Keratinocyte (primary cell): ENCODE results near the gene HES7. TPM values are rescaled to one million over a fixed set of nuclear protein-coding genes. Genes with fewer than 3 reads are reported as not detected.

Experiments
- DNase-seq: peaks from one replicate; pipeline ENCODE4 v3.0.0-alpha.2; 2011; ENCODE audit warnings: low read depth, missing footprints, low spot score
- FAIRE-seq: peaks from 2 replicates; lab custom pipeline; 2011; peaks lifted over from hg19 to GRCh38; lab: Jason Lieb, UNC
- H2AFZ ChIP-seq: 2 replicates; pipeline ENCODE4 v1.6.0; 2012; ENCODE audit warnings: low read length, control low read depth, inconsistent platforms; ENCODE audit not compliant: control insufficient read depth
- H3K27ac ChIP-seq: 2 replicates; pipeline ENCODE4 v1.5.1; 2011; ENCODE audit warnings: low read length; ENCODE audit not compliant: control insufficient read depth, insufficient read depth
- H3K27me3 ChIP-seq: 3 replicates; pipeline ENCODE4 v1.6.0; 2011; ENCODE audit warnings: low read length; ENCODE audit not compliant: control insufficient read depth, insufficient read depth; ENCODE audit errors: extremely low read depth
- H3K36me3 ChIP-seq, 2 experiments: 2 replicates in 1 of 2; 3 replicates in 1 of 2; pipeline ENCODE4 v1.5.1; 2011; ENCODE audit warnings: low read length in 2 of 2, mild to moderate bottlenecking in 1 of 2; ENCODE audit not compliant: control insufficient read depth in 2 of 2, insufficient read depth in 2 of 2; ENCODE audit errors: extremely low read depth in 1 of 2
- H3K4me1 ChIP-seq: 3 replicates; pipeline ENCODE4 v1.5.1; 2011; ENCODE audit warnings: low read length; ENCODE audit not compliant: control insufficient read depth, insufficient read depth; ENCODE audit errors: extremely low read depth
- H3K4me2 ChIP-seq: 3 replicates; pipeline ENCODE4 v1.6.0; 2011; ENCODE audit warnings: low read depth, low read length; ENCODE audit not compliant: control insufficient read depth, insufficient read depth; ENCODE audit errors: extremely low read depth
- H3K4me3 ChIP-seq, 3 experiments: fragments of 200-600 bp in 1 of 3; sonication (generic) in 1 of 3; 2 replicates in 2 of 3; 3 replicates in 1 of 3; pipeline ENCODE4 v1.5.1; 2011 to 2016; ENCODE audit warnings: low read length in 3 of 3, mild to moderate bottlenecking in 3 of 3, control low read depth in 2 of 3, inconsistent platforms in 1 of 3, low read depth in 1 of 3, mixed read lengths in 1 of 3, mixed run types in 1 of 3, moderate library complexity in 1 of 3; ENCODE audit not compliant: control insufficient read depth in 2 of 3, insufficient read depth in 2 of 3; ENCODE audit errors: extremely low read depth in 1 of 3
- H3K79me2 ChIP-seq: 2 replicates; pipeline ENCODE4 v1.6.0; 2012; ENCODE audit warnings: low read length; ENCODE audit not compliant: control insufficient read depth, insufficient read depth
- H3K9ac ChIP-seq: 3 replicates; pipeline ENCODE4 v1.6.0; 2011; ENCODE audit warnings: low read length; ENCODE audit not compliant: control insufficient read depth, insufficient read depth; ENCODE audit errors: extremely low read depth
- H3K9me1 ChIP-seq: 3 replicates; pipeline ENCODE4 v1.6.0; 2011; ENCODE audit warnings: low read length; ENCODE audit not compliant: control insufficient read depth, insufficient read depth; ENCODE audit errors: extremely low read depth
- H3K9me3 ChIP-seq: 2 replicates; pipeline ENCODE4 v1.5.1; 2012; ENCODE audit warnings: low read depth, low read length; ENCODE audit not compliant: control insufficient read depth
- H4K20me1 ChIP-seq: 3 replicates; pipeline ENCODE4 v1.6.0; 2011; ENCODE audit warnings: low read length; ENCODE audit not compliant: control insufficient read depth, insufficient read depth; ENCODE audit errors: extremely low read depth
- CTCF ChIP-seq, 3 experiments: IDR thresholded peaks in 1 of 3; conservative IDR thresholded peaks in 1 of 3; optimal IDR thresholded peaks in 1 of 3; 2 replicates in 2 of 3; 3 replicates in 1 of 3; pipeline versions ENCODE3 to v1.5.1; 2011; ENCODE audit warnings: low read length in 3 of 3, mild to moderate bottlenecking in 3 of 3, moderate library complexity in 2 of 3, control low read depth in 1 of 3, inconsistent platforms in 1 of 3; ENCODE audit not compliant: insufficient read depth in 2 of 3; ENCODE audit errors: extremely low read depth in 1 of 3
- EZH2 ChIP-seq: IDR thresholded peaks from one replicate; pipeline ENCODE4 v1.6.1; 2012; ENCODE audit warnings: inconsistent platforms, mild to moderate bottlenecking, low read length, moderate library complexity
- dilution Hi-C: fragments of 300-500 bp; cut with MboI; formaldehyde crosslinking; loops from one replicate; pipeline ENCODE4 v1.7.0; 2020; ENCODE audit warnings: low sequenced_read_pairs; ENCODE audit not compliant: extremely low pct_ligation_motif_present
- polyA plus RNA-seq, 5 experiments: library from polyadenylated mRNA; depleted of rRNA in 3 of 5; stranded (reverse) in 3 of 5; stranded (forward) in 1 of 5; unstranded in 1 of 5; fragments of >200 nt; gene quantifications; 1 replicate in 1 of 5; 2 replicates in 3 of 5; 3 replicates in 1 of 5; pipeline versions ENCODE4 v1.2.1 to v1.2.3, GENCODE V29; 2011 to 2012; ENCODE audit warnings: missing spikeins in 2 of 5, low read depth in 1 of 5, low replicate concordance in 1 of 5

HES7 gene
- polyA plus RNA-seq, 1 donor (not counting 4 experiments of a cell fraction or from before 2014, with no cell fraction given) = 0.33 TPM

GRCh38 chr17:8146381-8147140, 22.7 kb upstream of the HES7 start:
- Histone ChIP-seq H3K9me3 (no peaks in the 10 kb centered on the region), H4K20me1 (peaks cover 17% of the 10 kb centered on the region), H3K4me1 (peaks cover 9% of the 10 kb centered on the region), H3K4me2 (no peak overlapping the region), H3K36me3 (peaks cover 66 to 75% of the 10 kb centered on the region in 2 experiments), H3K4me3 (no peak overlapping the region), H3K27me3 (no peaks in the 10 kb centered on the region), H2AFZ (no peak overlapping the region), H3K9ac (no peak overlapping the region), H3K9me1 (peaks cover 4% of the 10 kb centered on the region), H3K27ac (no peak overlapping the region), H3K79me2 (peaks cover 22% of the 10 kb centered on the region)
- dilution Hi-C loops = no loop called here
- no peak for DNase-seq
- TF ChIP-seq CTCF (optimal IDR thresholded peaks at IDR 0.05 in 1 of 3, IDR thresholded peaks at IDR 0.05 in 1 of 3, conservative IDR thresholded peaks at IDR 0.05 in 1 of 3; ENCODE audit: extremely low read depth in 1 of 3, insufficient read depth in 2 of 3, low read length in 3 of 3) = no peak
- no peak for TF ChIP-seq EZH2
- FAIRE-seq = no peak

GRCh38 chr17:8145811-8146210, 21.9 kb upstream of the HES7 start:
- no peaks in the 10 kb centered on the region for H3K9me3 ChIP-seq
- no peaks in the 10 kb centered on the region for H3K9me1 ChIP-seq
- H2AFZ ChIP-seq = no peak overlapping the region

More at GRCh38 chr17:8145811-8146210, 21.9 kb upstream of the HES7 start:
- dilution Hi-C loops = no loop called here
- Histone ChIP-seq H3K4me1 (peaks cover 2% of the 10 kb centered on the region), H3K4me2 (no peak overlapping the region), H3K36me3 (peaks cover 73 to 79% of the 10 kb centered on the region in 2 experiments), H3K27ac (no peak overlapping the region), H4K20me1 (peaks cover 17% of the 10 kb centered on the region), H3K27me3 (no peaks in the 10 kb centered on the region), H3K4me3 (no peak overlapping the region), H3K9ac (no peak overlapping the region), H3K79me2 (peaks cover 14% of the 10 kb centered on the region)
- no peak for TF ChIP-seq CTCF (optimal IDR thresholded peaks at IDR 0.05 in 1 of 3, IDR thresholded peaks at IDR 0.05 in 1 of 3, conservative IDR thresholded peaks at IDR 0.05 in 1 of 3; ENCODE audit: extremely low read depth in 1 of 3, insufficient read depth in 2 of 3, low read length in 3 of 3)
- no peak for TF ChIP-seq EZH2
- DNase-seq (no peak), FAIRE-seq (no peak)
